ENCODE results near the gene MSI2. TPM values are rescaled to one million over a fixed set of nuclear protein-coding genes. Genes with fewer than 3 reads are reported as not detected.

MSI2 gene
- total RNA-seq, 1 donor from 2014 or later, result 178 TPM

DNA sequence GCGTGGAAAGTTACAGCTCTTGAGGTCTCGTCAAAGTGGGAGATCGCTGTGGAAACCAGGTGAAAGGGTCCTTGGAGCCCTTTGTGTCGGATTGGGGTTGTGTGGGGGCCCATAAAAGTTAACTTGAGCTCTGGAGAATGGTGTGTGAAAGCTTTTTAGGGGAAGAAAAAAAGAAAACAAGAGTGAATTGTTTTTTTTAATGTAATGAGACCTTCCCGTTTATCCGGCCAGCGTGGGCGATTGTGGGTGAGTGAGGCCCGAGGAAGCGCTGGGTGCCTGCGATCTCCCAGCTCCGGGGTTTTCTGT, 150.6 kb downstream of the MSI2 start:
- intact Hi-C loops (cut with micrococcal nuclease), result loop anchor here (5.0 kb wide), 3 partner anchors 35 to 150 kb away; partner anchors contain the start of gene MSI2

DNA sequence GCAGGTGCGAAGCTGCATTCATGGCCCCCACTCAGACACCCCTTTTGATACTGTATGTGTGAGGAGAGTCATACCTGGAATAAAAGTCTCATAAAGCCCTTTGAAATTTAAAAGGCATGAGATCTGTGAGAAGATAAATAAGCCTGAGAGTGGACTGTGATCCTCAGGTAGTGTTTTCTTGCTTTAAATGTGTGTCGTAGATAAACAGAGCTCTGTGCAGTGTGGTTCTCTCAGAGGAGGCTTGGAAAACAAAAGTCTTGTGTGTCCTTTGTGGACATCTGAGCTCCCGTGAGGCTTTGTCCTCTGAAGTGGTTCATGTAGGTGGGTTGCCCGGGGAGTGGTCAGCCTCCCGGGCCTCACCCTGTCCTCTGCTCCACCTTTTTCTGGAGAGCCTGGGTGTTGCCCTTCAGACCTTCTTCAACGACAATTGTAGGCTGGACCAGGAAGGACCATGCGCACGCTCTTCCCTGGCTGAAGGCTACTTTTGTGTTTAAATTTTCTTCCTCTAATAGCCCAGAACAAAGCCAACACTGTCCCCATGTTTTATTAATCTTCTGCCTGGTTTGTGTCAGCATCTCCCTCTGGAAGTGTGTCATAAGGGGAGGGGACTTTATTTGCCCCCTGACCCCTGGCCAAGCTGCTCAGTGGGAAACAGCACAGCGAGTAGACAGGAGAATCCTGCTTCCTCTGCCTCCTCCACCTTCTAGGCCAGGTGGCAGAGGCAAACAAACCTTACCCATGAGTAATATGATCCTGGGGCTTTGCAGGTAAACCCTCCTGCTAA, 151.2 kb downstream of the MSI2 start:
- intact Hi-C loops (cut with micrococcal nuclease), result loop anchor here (5.0 kb wide), 3 partner anchors 35 to 150 kb away; partner anchors contain the start of gene MSI2

DNA sequence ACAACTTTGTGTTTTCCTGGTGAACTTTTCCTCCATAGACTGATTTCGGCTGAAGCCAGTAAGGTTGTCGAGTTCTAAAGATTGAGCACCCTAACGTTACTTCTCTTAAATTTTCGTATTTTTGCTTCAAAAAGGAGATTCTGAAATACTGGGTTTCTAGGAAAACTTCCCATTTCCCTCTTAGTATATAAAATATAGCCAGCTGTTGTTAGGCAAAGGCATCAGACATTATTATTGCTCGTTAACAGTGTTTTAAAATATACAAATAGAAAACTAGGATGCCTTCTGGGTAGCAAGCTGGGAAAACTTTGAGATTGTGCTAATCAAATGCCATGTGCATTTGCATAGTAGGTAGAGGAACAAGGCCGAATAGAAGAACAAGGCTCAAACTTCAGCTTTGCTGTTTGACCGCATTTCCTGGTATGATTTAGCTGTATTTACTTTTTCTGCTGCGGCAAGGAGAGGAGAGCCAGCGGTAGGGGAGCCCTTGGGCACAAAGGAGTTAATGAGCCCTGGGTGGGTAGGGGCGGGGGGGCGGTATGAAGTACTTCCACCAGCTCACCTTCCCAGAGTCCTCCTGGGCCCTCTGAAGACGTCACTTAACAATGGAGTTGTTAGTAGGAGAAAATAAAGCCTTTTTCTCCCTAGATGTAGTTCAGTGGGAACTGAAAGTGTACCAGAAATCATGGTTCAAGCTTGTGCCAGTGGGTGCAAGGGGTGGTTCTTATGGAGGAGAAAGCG, 151.9 kb downstream of the MSI2 start:
- intact Hi-C loops (cut with micrococcal nuclease), result loop anchor here (5.0 kb wide), 3 partner anchors 34 to 151 kb away; partner anchors contain the start of gene MSI2

DNA sequence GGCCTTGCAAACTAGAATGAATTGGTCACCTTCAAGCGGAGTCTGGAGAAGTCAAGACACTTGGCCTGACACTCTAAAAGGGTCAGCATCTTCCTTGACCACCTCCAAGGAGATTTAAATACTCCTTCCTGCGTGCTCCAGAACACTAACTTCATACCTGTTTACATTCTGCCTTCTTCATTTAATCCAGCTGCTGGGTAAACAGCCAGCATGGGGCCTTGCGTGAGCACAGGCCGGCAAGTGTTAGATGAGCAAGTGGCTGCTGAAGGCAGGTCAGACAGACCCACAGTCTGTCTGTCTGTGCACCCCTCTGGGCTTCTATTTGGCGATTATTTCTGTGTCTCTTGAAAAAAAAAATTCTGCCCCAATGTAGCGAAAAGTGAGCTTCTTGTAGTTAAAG, 153.8 kb downstream of the MSI2 start:
- intact Hi-C loops (cut with micrococcal nuclease), result no loop called here

DNA sequence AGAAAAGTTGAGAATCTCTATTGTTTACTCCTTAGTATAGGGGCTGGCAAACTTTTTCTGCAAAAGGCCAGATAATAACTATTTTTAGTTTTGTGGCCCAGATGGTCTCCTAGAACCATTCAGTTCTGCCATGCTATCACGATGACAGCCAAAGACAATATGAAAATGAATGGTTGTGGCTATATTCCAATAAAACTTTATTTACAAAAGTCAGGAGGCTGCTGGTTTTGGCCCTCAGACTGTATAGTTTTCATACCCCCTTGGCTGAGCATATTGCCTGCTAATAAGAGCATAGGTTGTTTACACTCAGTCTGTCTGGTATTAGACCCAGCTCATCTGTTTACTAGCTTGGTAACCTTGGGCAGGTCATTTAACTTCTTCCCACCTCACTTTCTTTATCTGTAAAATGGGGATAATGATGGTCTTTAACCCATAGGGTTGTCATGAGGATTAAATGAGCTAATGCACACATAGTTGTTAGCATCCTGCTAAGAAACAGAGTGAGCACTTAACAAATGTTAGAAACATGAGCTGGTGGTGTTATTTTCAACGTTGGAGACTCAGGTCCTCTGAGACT, 156.3 kb downstream of the MSI2 start:
- intact Hi-C loops (cut with micrococcal nuclease), result no loop called here

DNA sequence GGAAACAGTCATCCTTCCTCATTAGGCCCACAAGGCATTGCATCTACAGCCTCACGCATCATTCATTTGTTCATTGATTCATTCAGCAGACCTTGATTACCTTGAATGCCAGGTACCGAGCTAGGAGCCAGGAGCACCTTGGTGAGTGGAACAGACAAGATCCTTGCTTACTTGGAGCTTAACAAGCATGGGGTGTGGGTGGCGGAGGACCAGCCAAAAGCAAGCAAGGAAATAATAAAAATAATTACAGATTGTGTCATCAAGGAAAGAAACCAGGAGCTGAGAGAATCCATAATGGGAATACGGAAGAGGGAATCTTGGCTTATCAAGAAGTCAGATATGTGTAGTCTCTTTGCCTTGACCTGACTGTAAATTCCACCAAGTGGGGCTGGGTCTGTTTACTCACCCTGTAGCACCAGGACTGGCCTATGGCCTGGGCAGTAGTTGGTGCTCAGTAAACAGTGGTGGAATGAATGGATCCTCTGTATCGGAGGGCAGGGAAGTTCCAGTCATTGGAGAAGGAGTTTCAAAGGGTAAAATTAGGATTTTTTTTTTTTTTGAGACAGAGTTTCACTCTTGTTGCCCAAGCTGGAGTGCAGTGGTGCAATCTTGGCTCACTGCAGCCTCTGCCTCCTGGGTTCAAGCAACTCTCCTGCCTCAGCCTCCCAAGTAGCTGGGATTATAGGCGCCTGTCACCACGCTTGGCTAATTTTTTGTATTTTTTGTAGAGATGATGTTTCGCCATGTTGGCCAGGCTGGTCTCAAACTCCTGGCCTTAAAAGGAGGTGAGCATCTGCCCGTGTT, 157.7 kb downstream of the MSI2 start:
- intact Hi-C loops (cut with micrococcal nuclease), result no loop called here

DNA sequence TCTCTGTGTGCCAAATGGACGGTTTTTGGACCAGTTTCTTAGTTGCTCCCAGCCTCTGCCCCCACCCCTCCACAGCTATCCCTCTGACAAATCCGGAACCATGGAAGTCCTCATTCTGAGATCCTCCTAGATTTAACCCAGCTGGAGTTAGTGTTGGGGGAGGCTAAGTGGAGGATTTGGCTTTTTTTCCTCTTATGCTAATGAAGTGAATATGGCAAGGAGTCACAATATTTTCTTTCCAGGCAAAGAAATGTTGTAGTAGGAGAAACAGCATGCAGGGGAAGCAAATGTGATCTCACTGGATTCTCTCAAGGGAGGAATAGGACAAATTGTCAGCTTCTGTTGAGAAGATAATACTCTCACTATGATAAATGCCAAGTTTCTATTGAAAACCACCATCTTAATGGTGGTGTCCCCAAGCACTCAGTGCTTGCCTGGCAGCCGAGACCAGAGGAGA, 159.5 kb downstream of the MSI2 start:
- intact Hi-C loops (cut with micrococcal nuclease), result no loop called here

DNA sequence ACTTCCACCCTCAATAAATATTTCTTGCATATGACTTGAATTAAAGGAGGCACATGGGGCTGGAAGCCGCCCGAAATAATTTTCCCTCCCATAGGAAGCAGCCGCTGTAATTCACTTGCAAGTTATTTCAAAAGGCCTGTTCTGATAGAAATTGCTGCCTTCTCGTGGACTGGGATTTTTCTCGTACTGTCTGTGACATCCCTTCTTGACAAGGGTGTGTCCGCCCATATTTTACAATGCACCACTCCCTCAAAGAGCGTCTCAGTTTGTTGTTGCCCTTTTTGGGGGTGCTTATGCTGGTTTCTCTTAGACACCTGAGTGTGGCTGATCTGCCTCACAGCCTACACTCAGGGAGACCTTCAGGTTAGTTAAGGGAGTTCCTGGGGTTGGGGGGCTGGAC, 160.0 kb downstream of the MSI2 start:
- intact Hi-C loops (cut with micrococcal nuclease), result no loop called here

DNA sequence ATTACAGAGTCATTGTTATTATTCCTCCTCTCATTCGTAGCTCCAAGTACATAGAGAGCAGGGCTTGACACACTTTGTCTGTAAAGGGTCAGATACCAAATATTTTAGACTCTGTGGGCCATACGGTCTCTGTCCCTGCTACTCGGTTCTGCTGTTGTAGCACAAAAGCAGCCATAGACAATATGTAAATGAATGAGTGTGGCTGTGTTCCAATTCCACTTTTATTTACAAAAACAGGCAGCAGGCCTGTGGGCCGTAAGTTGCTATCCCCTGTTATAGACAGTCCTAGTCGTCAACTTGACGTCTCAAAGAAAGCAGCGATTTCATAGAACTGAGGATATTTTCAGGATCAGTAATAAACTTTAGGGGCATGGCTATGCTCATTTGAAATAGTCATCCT, 161.6 kb downstream of the MSI2 start:
- intact Hi-C loops (cut with micrococcal nuclease), result no loop called here

DNA sequence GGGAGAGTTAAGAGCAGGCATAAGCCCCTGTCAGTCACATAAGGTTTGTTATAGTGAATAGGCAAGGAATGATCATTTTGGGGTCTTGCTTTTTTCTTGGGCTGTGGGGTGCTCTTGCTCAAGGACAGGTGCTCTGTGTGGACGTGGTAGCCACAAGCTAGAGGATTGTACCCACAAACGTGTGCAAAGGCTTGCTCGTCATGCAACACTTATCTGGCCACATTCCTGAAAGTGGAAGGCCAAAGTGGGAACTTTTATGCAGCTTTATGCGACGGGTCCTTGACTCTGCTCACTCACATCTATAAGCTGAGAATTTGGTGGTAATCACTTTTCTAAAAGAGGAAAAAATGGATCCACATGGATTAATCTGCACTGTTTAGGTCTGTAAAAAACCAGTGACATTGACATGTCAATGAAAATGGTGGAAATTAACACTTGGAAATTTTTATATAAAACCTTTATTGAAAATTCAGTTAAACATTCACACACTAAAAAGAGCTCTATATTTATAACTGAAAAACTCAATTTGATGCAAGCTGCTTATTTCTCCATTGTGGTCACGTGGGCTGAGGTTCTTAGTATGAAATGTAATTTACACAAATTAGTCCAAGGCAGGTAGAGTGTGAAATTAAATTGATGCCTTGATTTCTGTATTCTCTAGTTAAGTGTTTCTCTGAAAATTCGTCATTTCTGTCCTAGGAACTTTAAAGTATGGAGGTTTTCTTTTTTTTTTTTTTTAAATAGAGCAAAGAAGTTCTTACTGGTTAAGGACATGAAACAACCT, 162.3 kb downstream of the MSI2 start:
- intact Hi-C loops (cut with micrococcal nuclease), result no loop called here

DNA sequence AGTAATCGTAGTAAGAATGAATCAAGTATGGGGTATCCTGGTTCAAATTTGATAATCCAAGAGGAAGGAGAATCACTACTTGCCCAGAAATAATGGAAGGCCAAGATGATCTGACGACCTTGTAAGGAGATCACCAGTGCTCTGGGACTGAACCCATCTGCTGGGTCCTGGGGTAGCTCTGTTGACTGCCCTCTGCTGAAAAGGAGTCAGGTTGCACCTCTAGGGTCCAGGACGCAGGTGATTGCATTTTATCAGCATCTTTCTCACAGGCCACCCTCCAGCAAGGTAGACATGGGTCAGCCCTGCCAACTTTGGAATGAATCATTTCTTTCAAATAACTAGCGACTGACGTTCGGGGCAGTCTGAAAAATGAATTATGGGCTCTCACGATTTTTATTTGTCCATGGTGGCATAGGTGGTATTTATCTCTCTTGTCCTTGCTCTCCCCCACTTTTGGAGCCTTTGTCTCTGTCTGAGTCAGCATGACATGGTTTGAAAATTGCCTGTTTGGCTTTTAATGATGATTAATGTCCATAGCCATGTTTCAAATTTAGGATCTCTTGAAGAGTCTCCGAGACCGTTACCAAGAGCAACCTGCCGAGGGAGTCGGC, 163.7 kb downstream of the MSI2 start:
- intact Hi-C loops (cut with micrococcal nuclease), result no loop called here

DNA sequence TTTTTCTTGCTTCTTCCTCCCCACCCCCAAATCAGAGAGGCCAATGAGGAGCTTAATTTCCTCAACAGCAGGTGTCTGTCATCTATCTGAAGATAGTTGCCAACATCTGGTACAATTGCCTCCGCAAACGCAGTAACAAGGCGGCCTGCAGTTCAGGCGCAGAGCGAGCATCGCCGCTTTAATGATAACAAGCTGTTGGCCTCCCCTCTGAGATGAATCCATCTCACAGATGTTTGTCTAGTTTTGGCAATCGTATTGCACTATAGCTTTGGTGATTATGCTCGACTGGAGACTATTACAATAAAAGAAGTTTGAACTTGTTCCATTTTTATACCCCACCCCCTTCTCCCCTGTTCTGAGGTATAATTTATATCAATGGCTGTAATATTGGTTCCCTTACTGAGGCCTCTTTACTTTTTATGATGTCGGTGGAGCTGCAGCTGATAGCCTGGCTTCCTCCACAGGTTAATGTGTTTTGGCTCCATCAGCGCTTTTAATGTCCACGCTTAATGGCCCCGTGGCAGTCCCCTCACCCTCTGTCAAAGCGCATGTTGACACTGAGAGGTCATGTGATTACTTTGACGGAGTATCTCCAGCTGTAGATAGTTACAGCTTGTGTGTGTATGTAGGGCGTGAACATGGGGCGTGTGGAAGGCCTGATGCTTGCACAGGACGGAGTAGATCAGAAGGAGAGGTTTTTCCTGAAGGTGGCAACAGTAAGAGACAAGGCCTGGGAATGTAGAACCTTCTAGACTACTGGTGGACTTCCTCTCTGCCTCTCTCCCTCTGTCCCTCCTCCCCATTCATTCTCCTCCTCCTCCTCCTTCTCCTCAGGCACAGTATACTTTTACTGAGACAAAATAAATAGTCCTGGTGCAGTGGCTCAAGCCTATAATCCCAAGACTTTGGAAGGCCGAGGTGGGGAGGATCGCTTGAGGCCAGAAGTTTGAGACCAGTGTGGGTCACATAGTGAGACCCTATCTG, 164.7 kb downstream of the MSI2 start:
- intact Hi-C loops (cut with micrococcal nuclease), result no loop called here

DNA sequence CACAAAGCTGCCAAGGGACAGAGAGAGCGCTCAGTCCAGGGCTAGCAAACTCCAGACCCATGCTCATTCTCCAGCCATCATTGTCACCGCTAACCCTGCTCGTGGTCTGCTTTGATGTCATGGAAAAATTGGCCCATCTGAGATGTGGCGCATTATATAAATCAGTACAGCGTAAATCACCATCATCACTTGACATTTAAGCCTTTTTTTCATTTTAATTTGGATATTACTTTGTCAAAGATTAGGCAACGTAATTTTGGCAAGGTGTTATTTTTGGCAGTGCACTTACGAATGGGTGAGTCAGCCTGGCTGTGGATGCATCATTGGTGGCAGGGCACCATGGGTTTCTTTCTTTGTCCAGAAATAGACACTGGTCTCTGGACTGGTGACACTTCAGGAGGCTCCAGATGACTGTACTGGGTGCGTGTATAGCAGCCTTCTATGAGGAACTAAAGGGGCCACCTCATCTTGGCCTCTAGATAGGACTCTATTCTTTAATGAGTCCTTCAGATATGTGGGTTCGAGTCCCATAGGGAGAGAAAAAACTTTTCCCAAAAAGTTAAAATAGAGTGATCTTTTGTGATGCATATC, 166.3 kb downstream of the MSI2 start:
- intact Hi-C loops (cut with micrococcal nuclease), result no loop called here

DNA sequence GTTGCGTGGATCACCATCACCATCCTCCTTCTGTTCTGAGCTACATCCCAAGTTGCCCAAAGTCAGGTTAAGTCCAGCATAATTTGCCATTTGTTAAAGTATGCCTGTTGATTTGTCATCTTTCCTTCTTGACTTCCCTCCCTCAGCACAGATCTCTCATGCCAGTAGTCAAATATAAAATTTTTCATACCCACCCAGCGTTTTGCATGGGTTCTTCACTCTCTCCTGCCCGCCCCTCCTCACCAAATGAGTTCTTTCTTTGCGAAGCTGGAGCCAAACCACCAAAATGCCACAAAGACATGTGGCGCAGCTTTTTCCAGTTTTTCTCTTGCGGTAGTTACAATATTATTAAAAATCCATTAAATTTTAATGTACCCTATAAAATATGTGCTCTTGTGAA, 167.2 kb downstream of the MSI2 start:
- intact Hi-C loops (cut with micrococcal nuclease), result no loop called here

DNA sequence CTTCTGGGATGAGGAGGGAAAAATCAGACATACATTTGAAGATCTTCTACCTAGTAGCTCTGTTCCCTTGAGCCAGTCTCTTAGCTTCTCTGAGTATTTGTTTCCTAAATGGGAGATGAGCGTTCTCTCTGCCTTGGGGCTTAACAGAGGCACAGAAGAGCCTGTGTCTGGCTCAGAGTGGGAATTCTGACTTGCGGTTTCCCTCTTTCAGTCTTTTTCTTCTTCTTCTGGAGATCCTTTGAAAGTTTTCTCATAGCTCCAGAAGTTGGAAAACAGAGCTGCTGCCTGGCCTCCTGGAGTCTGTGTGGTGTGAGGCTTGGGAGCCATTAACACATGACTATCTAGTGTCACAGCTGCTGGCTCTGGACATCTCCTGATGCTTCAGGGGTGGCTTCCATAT, 167.9 kb downstream of the MSI2 start:
- intact Hi-C loops (cut with micrococcal nuclease), result no loop called here

DNA sequence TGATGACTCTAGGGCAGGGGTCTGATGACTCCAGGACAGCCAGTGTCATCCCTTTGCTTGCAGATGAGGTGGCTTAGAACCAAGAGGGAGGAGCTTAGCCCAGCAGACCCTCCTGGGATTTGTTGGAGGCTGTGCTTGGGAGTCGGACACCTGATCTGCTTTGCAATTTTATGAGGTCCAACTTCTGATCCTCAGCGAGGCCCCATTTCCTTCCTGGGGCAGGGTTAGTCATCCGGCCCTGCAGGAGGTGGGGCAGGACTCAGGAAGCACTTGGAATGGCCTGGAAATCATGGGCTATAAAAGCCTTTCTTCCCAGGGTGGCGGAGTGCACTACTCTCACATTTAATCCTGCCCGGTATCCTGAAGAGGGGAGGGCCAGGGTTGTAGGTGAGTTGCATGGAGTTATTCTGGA, 168.5 kb downstream of the MSI2 start:
- intact Hi-C loops (cut with micrococcal nuclease), result no loop called here

DNA sequence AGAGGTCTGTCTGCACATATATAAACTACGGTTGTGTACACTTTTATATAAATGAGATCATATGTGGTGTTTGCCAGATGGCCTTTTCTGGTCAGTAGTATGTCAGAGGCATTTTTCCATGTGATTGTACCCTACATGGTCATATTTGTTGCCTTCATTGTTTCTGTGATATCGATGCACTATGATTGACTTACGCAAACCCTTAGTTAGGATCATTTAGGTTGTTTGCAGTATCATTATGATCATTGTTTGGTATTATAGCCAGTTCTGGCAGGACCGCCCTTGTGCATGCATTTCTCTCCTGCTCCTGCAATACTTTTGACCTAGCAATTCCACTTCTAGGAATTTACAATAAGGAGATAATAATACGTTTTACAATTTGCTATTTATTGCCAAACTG, 169.1 kb downstream of the MSI2 start:
- intact Hi-C loops (cut with micrococcal nuclease), result no loop called here

All from T-helper 1 cell treated with Interleukin-12 subunit alpha and Interleukin-12 subunit beta and Interleukin-4 antibody, amounts not matched to agents 30 ng/mL and 1 ng/mL, for 36 hours (primary cell).